GM21723 (cell line): ENCODE measurements around the gene NCKAP5.

ENCODE experiments used
- ATAC-seq: cut with Tn5 transposase; IDR thresholded peaks from one replicate; pipeline ENCODE4 v1.9.1; 2021; ENCODE audit warnings: mild to moderate bottlenecking, moderate library complexity; ENCODE audit not compliant: unreplicated experiment

NCKAP5 gene

GRCh38 chr2:132915812-132916549 lies 652.3 kb downstream of the NCKAP5 start:
- ATAC-seq = no peak

GRCh38 chr2:132911726-132912724 lies 656.2 kb downstream of the NCKAP5 start:
- no peak for ATAC-seq

- no peak for ATAC-seq
Measured at GRCh38 chr2:132910432-132910831, 657.8 kb downstream of the NCKAP5 start.

GRCh38 chr2:132909427-132909826 lies 658.8 kb downstream of the NCKAP5 start:
- ATAC-seq = no peak

DNA sequence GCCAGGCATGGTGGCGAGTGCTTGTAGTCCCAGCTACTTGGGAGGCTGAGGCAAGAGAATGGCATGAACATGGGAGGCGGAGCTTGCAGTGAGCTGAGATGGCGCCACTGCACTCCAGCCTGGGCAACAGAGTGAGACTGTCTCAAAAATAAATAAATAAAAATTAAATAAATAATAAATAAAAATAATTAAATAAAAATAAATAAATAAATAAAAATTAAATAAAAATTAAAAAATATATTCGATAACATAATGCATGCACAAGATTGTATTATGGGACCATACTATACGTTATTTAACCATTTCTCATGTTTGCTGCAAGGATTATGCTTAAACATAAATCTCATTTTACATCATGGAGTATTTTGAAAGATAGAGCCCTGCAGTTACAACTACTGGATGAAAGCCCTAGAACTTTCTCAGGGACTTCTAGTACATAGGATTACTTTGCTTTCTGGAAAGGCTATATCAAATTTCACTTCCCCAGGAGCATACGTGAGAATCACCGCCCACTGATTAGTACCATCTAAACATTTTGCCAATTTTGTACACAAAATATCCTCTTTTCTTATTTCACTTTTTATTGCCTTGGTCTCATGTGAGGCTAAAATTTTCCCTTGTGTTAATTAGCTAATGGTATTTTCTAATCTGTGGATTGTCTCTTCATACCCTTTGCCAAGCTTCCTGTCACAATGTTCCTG lies 664.0 kb downstream of the NCKAP5 start:
- ATAC-seq = no peak

- ATAC-seq = no peak
Measured at GRCh38 chr2:132902626-132903025, 665.6 kb downstream of the NCKAP5 start.

DNA sequence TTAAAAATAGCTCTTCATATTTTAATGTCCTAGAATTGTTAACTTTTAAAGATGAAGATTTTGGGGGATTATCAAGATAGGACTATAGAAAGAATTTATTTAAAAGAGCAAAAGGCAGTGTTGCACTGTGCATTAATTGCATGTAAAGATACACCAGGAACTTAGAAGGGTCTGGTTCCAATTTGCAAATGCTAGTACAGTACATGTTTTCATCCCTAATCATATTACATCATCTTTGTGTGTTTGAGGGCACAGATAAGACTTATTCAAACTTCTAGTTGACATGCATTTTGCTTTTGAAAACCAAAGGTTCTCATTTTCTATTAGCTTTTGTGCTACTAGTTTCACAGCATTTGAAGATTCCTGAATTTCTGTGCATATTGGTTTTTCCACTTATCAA lies 666.6 kb downstream of the NCKAP5 start:
- no peak for ATAC-seq

DNA sequence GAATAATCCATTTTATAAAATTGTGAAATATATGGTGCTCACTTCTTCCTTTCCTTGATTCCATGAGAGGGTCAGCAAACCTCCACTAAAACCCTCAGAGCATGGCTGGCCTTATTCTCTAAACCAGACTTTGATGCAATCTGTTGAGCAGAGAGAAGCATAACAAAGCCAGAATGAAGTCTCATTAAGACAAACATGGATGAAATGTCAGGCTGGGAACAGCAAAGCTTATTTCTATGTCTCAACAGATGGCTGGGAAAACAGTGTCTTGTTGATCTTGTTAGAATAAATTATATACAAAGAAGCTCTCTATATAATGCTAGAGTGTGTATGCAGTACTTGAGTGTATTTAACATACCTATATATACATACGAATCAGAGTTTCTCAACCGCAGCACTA lies 671.2 kb downstream of the NCKAP5 start:
- ATAC-seq = no peak

DNA sequence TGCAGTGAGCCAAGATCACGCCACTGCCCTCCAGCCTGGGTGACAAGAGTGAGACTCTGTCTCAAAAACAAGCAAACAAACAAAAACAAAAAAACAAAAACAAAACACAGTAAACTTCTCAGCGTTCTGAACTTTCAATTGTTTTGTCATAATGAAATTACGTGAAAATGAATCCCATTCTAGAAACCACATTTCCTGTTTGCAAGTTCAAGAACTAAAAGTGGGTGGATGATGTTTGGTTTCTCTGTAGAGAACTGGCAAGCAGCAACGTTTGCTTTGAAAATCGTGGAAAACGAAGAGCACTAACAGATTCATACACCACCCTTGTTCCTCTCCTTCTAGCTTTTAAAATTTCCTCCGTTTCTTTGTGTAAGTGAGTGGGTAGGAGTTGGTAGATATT lies 672.2 kb downstream of the NCKAP5 start:
- ATAC-seq = no peak

GRCh38 chr2:132891498-132891897 lies 676.8 kb downstream of the NCKAP5 start:
- ATAC-seq = no peak

- no peak for ATAC-seq
Measured at GRCh38 chr2:132886574-132886973, 681.7 kb downstream of the NCKAP5 start.

GRCh38 chr2:132884705-132885104 lies 683.6 kb downstream of the NCKAP5 start:
- no peak for ATAC-seq

DNA sequence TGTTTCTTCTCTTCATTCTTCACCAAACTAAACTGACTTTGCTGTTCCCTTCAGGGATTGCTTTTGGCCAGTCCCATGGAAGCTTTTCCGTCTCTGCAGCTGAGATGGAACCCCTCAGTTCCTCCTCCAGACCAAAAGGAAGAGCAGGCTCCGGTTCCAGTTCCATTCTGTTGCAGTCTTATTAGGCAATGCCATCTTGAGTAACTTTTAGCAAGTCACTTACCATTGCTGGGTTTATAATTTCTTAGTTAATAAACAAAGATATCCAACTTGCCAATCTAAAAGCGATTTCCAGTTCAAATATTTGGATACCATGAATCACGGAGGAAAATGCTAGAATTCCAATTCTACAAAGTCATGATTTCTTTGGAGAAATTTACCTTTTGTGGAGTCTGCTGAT lies 684.0 kb downstream of the NCKAP5 start:
- no peak for ATAC-seq

- ATAC-seq = no peak
Measured at GRCh38 chr2:132883430-132883829, 684.8 kb downstream of the NCKAP5 start.

DNA sequence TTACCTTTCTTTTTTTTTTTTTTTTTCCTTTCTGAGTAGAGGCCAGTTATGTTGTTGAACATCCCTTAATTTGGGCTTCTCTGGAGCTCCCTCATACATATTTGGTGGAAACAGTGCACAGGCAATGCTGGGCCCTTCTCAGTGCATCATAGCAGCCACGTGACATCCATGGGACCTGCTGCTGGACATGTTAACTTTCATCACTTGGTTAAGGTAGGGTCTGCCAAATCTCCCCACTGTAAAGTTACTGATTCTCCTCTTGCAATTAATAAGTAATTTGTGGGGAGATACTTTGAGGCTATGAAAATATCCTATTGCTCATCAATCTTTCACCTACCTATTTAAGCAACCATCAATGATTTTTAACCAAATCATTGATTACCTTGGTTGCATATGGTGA lies 686.7 kb downstream of the NCKAP5 start:
- ATAC-seq = no peak

DNA sequence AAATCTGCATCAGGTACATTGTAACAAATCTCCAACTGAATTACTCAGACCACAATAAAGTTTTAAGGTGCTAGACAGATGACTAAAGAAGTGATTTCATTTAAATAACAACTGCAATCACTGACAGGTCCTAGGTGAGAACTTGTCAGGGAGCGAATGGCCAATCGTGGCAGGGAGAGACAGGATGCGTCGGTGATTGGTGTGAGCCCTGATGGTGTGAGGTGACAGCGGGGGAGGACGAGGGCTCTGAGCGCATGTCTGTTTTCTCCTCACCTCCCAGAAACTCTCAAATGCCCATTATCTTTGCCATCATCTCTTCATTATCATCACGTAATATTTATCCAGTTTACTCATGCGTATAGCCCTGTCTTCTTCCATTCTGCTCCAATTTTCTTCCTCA lies 690.3 kb downstream of the NCKAP5 start:
- ATAC-seq = no peak

DNA sequence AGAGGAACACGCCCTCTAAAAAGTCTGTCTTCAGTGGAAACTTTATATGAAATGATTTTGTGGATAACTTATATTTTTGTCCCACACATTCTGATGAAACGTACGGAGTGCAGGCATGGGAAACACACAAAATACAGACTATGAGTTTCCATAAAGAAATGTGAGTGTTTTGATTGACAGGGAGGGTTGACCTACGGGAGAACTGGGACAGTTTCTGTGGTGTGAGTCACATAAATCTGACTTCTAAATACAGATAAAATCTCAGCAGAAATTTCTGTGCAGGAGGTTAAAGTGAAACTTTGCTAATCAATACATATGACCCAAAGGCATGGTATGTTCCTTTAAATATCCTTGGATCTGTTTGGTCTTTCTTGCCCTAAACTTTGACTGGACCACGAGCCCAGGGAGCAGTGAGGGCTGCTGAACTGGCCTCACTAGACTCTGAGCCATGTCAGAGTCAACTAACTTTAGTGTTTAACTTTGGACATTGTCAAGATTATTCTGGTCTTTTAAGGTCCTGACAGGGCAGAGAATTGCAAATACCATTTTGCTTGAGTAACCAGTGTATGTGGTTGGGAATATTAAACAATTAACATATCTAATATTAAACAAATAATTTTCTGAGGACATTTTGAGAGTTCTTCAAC lies 691.4 kb downstream of the NCKAP5 start:
- no peak for ATAC-seq

DNA sequence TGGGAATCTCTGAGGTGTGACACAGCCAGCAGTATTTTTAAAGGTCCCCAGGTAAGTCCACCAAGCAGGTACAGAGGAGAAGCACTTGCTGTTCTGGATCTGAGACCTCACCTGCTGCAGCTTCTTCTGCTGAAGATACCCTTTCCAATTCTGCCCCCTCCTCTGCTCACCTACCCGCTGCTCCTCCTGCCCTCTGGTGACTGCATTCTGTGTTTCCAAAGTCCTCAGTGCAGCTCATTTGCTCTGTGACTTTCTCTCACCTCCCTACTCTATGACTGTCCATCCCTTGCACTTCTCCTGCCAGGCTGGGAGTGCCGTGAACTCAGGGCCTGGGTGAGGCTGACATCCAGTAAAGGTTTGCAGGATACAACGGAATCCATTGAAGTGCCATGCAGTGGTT lies 693.1 kb downstream of the NCKAP5 start:
- ATAC-seq = no peak

- ATAC-seq = no peak
Measured at GRCh38 chr2:132873738-132874137, 694.5 kb downstream of the NCKAP5 start.

DNA sequence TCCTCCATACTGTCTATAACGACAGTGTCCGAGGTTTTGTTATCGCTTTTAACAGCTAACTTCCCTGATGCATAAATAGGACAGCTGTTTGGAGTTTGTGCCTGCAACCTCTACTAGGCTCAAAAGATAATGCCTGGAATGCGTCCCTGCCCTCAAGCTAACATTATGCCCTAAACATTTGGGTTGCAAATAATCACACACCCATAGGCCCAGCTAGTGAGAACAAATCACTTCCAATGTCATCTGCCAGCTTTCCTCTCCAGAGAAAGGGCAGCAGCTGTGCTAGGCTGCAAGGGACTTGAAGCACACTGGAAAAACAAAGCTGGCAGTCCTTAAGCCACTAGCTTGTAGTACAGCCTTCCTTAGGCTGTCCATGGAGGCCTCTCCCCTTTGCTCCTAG lies 696.4 kb downstream of the NCKAP5 start:
- no peak for ATAC-seq

- ATAC-seq = no peak
Measured at GRCh38 chr2:132863961-132864360, 704.3 kb downstream of the NCKAP5 start.
